Upper lobe of right lung (tissue), 1 donor: Measurements from ENCODE around the gene CYTH4. TPM values are rescaled to one million over a fixed set of nuclear protein-coding genes. Genes with fewer than 3 reads are reported as not detected.
"Not testable (repeated sequence)": the region's sequence is repeated elsewhere in the genome, so short reads cannot be mapped to it uniquely, and the experiment has no call there.

Source experiments
- ATAC-seq: fragments of 200-7000 bp; cut with Tn5 transposase; one replicate; pipeline ENCODE4 v1.9.1; 2020; ENCODE audit warnings: mild to moderate bottlenecking, moderate library complexity
- DNase-seq: peaks from one replicate; pipeline ENCODE4 v3.0.0-alpha.2; 2020
- H3K27ac ChIP-seq: fragments of 200-600 bp; one replicate; pipeline ENCODE4 v1.8.0; 2022
- H3K27me3 ChIP-seq: fragments of 200-600 bp; one replicate; pipeline ENCODE4 v1.8.0; 2022; ENCODE audit warnings: mild to moderate bottlenecking
- H3K36me3 ChIP-seq: fragments of 200-600 bp; one replicate; pipeline ENCODE4 v1.8.0; 2022
- H3K4me1 ChIP-seq: fragments of 200-600 bp; one replicate; pipeline ENCODE4 v1.8.0; 2022
- H3K4me3 ChIP-seq: fragments of 200-600 bp; one replicate; pipeline ENCODE4 v1.8.0; 2022; ENCODE audit warnings: mild to moderate bottlenecking
- H3K9me3 ChIP-seq: fragments of 200-600 bp; one replicate; pipeline ENCODE4 v1.8.0; 2022
- CTCF ChIP-seq: fragments of 200-600 bp; IDR thresholded peaks from one replicate; pipeline ENCODE4 v1.8.0; 2022; ENCODE audit warnings: antibody characterized with exemption
- intact Hi-C: fragments of 100-400 bp; cut with DNase I; formaldehyde crosslinking; loops from one replicate; pipeline ENCODE4 v1.11.0; 2022
- total RNA-seq: library from RNA; stranded (reverse); fragmentation: NEBNext Ultra II Directional; extraction: Animal tissue kit (Norgen Biotek cat#: 25700); gene quantifications from one replicate; pipeline ENCODE4 v1.2.1, GENCODE V29; 2021
- donor health status: DM: no; HTN: yes; CAD: no; lungs with severe emphysema.

Gene CYTH4
- total RNA-seq, 1 donor from 2014 or later, result 37.9 TPM

- Histone ChIP-seq H3K27me3 (peaks cover 65% of the 10 kb centered on the region), H3K4me1 (no peaks in the 10 kb centered on the region), H3K4me3 (no peak overlapping the region), H3K27ac (no peak overlapping the region), H3K36me3 (no peaks in the 10 kb centered on the region), H3K9me3 (no peaks in the 10 kb centered on the region)
- no peak for ATAC-seq
- intact Hi-C loops, result no loop called here
- no peak for TF ChIP-seq CTCF
- DNase-seq, result no peak
These were observed 45.7 kb downstream of the CYTH4 start for GRCh38 chr22:37328017-37328416.

GRCh38 chr22:37328538-37329237 is 46.4 kb downstream of the CYTH4 start:
- H3K27ac ChIP-seq, DNase-seq, H3K9me3 ChIP-seq, H3K4me1 ChIP-seq, H3K36me3 ChIP-seq, H3K4me3 ChIP-seq, ATAC-seq, intact Hi-C loops: not testable (repeated sequence)
- peaks cover 65% of the 10 kb centered on the region for H3K27me3 ChIP-seq

- no peak overlapping the region for H3K27ac ChIP-seq
- peaks cover 65% of the 10 kb centered on the region for H3K27me3 ChIP-seq
- H3K4me3 ChIP-seq, result no peak overlapping the region
- no peak for TF ChIP-seq CTCF
- H3K9me3 ChIP-seq, result no peaks in the 10 kb centered on the region
- DNase-seq (no peak), ATAC-seq (no peak)
- intact Hi-C loops, result no loop called here
- H3K36me3 ChIP-seq, result no peaks in the 10 kb centered on the region
- H3K4me1 ChIP-seq, result no peaks in the 10 kb centered on the region
These were observed 47.2 kb downstream of the CYTH4 start for GRCh38 chr22:37329238-37330140.

GRCh38 chr22:37330200-37331033 is 48.1 kb downstream of the CYTH4 start:
- peak; percentile 28 for ATAC-seq
- H3K4me3 ChIP-seq, result no peak overlapping the region
- H3K4me1 ChIP-seq, result peaks cover 3% of the 10 kb centered on the region
- H3K9me3 ChIP-seq, result no peaks in the 10 kb centered on the region
- peak; percentile 77 for DNase-seq
- no peak for TF ChIP-seq CTCF
- intact Hi-C loops, result no loop called here
- no peak overlapping the region for H3K27ac ChIP-seq
- H3K36me3 ChIP-seq, result no peaks in the 10 kb centered on the region
- peaks cover 65% of the 10 kb centered on the region for H3K27me3 ChIP-seq

GRCh38 chr22:37331034-37331428 is 48.7 kb downstream of the CYTH4 start:
- H3K9me3 ChIP-seq, result no peaks in the 10 kb centered on the region
- TF ChIP-seq CTCF, result no peak
- intact Hi-C loops, result no loop called here
- DNase-seq (no peak), ATAC-seq (no peak)
- H3K4me1 ChIP-seq, result peaks cover 3% of the 10 kb centered on the region
- H3K27ac ChIP-seq, result no peak overlapping the region
- H3K36me3 ChIP-seq, result no peaks in the 10 kb centered on the region
- H3K27me3 ChIP-seq, result peaks cover 61% of the 10 kb centered on the region
- no peak overlapping the region for H3K4me3 ChIP-seq
